22Rv1 (cell line): Measurements from ENCODE around the gene NUP153.

Experiments
- H3K27ac ChIP-seq: fragments of 450-650 bp; 2 replicates; pipeline ENCODE4 v1.5.1; 2017
- CTCF ChIP-seq: fragments of 450-650 bp; IDR thresholded peaks from 2 replicates; pipeline ENCODE4 v1.5.1; 2017; ENCODE audit warnings: mild to moderate bottlenecking
- ZFX ChIP-seq: fragments of 450-650 bp; IDR thresholded peaks from 2 replicates; pipeline ENCODE4 v1.6.1; 2017; ENCODE audit warnings: antibody characterized with exemption, borderline replicate concordance

Gene NUP153

GRCh38 chr6:17688481-17688880 lies 18.2 kb downstream of the NUP153 start:
- TF ChIP-seq ZFX (no peak), CTCF (no peak)
- no peak overlapping the region for H3K27ac ChIP-seq

GRCh38 chr6:17687136-17687535 lies 19.6 kb downstream of the NUP153 start:
- no peak for TF ChIP-seq ZFX
- no peak for TF ChIP-seq CTCF

GRCh38 chr6:17684134-17684533 lies 22.6 kb downstream of the NUP153 start:
- H3K27ac ChIP-seq, result no peak overlapping the region
- TF ChIP-seq CTCF (no peak), ZFX (no peak)

More at GRCh38 chr6:17687136-17687535, 19.6 kb downstream of the NUP153 start:
- no peak overlapping the region for H3K27ac ChIP-seq

GRCh38 chr6:17683428-17683827 lies 23.3 kb downstream of the NUP153 start:
- TF ChIP-seq CTCF, result no peak
- no peak overlapping the region for H3K27ac ChIP-seq

DNA sequence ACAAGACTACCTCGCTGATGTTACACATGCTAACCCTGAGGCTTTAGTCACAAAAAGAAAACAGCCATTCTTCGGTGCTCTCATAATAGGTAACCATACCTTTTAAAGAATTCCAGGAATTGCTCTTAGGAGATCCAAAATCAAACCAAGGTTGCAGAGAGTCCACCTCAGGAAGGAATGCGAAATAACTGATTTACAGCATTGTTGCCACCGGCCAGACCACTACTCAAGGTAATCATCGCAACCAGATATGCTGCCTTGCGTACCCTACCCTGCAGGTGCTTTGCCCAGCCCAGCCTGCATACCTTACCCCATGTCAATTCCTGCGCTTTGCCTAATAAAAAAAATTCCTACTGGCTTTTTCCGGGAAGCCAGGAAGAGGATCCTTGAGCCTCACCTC lies 27.0 kb downstream of the NUP153 start:
- TF ChIP-seq ZFX, result no peak
- TF ChIP-seq CTCF, result no peak
- H3K27ac ChIP-seq, result no peak overlapping the region

- TF ChIP-seq CTCF, result no peak
- TF ChIP-seq ZFX, result no peak
- H3K27ac ChIP-seq, result no peak overlapping the region
These were observed 29.1 kb downstream of the NUP153 start for GRCh38 chr6:17677602-17678001.

- H3K27ac ChIP-seq, result no peak overlapping the region
- TF ChIP-seq ZFX (no peak), CTCF (no peak)
These were observed 33.0 kb downstream of the NUP153 start for GRCh38 chr6:17673543-17674254.
